Endodermal cell (in vitro differentiated cells): Measurements from ENCODE around the gene LRRN4CL. TPM values are rescaled to one million over a fixed set of nuclear protein-coding genes. Genes with fewer than 3 reads are reported as not detected.

ENCODE experiments used
- DNase-seq: peaks from one replicate; pipeline ENCODE4 v3.0.0-alpha.2; 2017
- H3K27ac ChIP-seq: 2 replicates; pipeline ENCODE4 v1.5.1; 2013; ENCODE audit warnings: mild to moderate bottlenecking, low read depth, low read length, moderate library complexity
- H3K27me3 ChIP-seq: 2 replicates; pipeline ENCODE4 v1.6.1; 2013; ENCODE audit warnings: mild to moderate bottlenecking, low read length, moderate library complexity; ENCODE audit not compliant: insufficient read depth, control insufficient read depth, poor library complexity, severe bottlenecking
- H3K36me3 ChIP-seq: 2 replicates; pipeline ENCODE4 v1.7.0; 2013; ENCODE audit warnings: mild to moderate bottlenecking, low read length, moderate library complexity; ENCODE audit not compliant: control insufficient read depth, insufficient read depth
- H3K4me1 ChIP-seq: one replicate; pipeline ENCODE4 v1.7.0; 2013; ENCODE audit warnings: low read length; ENCODE audit not compliant: control insufficient read depth, insufficient read depth
- H3K4me3 ChIP-seq: 2 replicates; pipeline ENCODE4 v1.5.1; 2013; ENCODE audit warnings: mild to moderate bottlenecking, low read length, moderate library complexity
- H3K9ac ChIP-seq: 2 replicates; pipeline ENCODE4 v1.6.1; 2013; ENCODE audit warnings: mild to moderate bottlenecking, low read length, moderate library complexity; ENCODE audit not compliant: poor library complexity, severe bottlenecking; ENCODE audit errors: extremely low read depth
- H3K9me3 ChIP-seq: 2 replicates; pipeline ENCODE4 v1.6.1; 2013; ENCODE audit warnings: mild to moderate bottlenecking, low read length, moderate library complexity; ENCODE audit not compliant: control insufficient read depth
- H3K27ac Mint-ChIP-seq: 2 replicates; pipeline ENCODE4 v1.8.0; 2020; ENCODE audit warnings: mixed read lengths
- H3K27me3 Mint-ChIP-seq: 2 replicates; pipeline ENCODE4 v1.8.0; 2021; ENCODE audit warnings: mild to moderate bottlenecking, mixed read lengths; ENCODE audit not compliant: insufficient read depth
- H3K36me3 Mint-ChIP-seq: 2 replicates; pipeline ENCODE4 v1.8.0; 2020; ENCODE audit warnings: low read depth, mixed read lengths
- H3K4me1 Mint-ChIP-seq: 2 replicates; pipeline ENCODE4 v1.8.0; 2020; ENCODE audit warnings: mixed read lengths
- H3K4me3 Mint-ChIP-seq: 2 replicates; pipeline ENCODE4 v1.8.0; 2020; ENCODE audit warnings: mild to moderate bottlenecking, moderate library complexity, mixed read lengths
- H3K9me3 Mint-ChIP-seq: 2 replicates; pipeline ENCODE4 v1.8.0; 2020; ENCODE audit warnings: mild to moderate bottlenecking, mixed read lengths
- CTCF ChIP-seq: fragments of 200-600 bp; sonication (generic); conservative IDR thresholded peaks from 2 replicates; pipeline ENCODE4 v1.5.0; 2021; ENCODE audit warnings: antibody characterized with exemption, mild to moderate bottlenecking
- WGBS, 2 experiments: methylation state at CpG; one replicate each; pipeline versions ENCODE4 v1.1.5 to v1.1.7; 2013; ENCODE audit warnings: missing lambda C conversion rate in 2 of 2, mixed read lengths in 1 of 2; ENCODE audit not compliant: insufficient coverage in 1 of 2, insufficient read length in 1 of 2; 5-methylcytosine and 5-hydroxymethylcytosine counted together
- total RNA-seq, 2 donors: library from RNA; stranded (reverse); fragmentation: NEBNext Ultra II Directional in 1 of 2; extraction: Animal tissue kit (Norgen Biotek cat#: 25700) in 1 of 2; gene quantifications; 2 replicates in 1 of 2; 3 replicates in 1 of 2; pipeline ENCODE4 v1.2.1, GENCODE V29; 2021

Gene LRRN4CL
- total RNA-seq, 2 donors from 2014 or later, result 0.55 to 0.99 TPM

GRCh38 chr11:62688491-62688890 is 839 bp downstream of the LRRN4CL start:
- H3K27ac ChIP-seq, result peak overlapping the region; percentile 24
- no peak for TF ChIP-seq CTCF
- Mint-ChIP-seq H3K4me1 (peaks cover 5% of the 10 kb centered on the region), H3K27ac (no peak overlapping the region), H3K4me3 (peak overlapping the region; percentile 13), H3K9me3 (no peaks in the 10 kb centered on the region), H3K27me3 (peaks cover 8% of the 10 kb centered on the region), H3K36me3 (peaks cover 30% of the 10 kb centered on the region)
- no peak overlapping the region for H3K9ac ChIP-seq
- H3K4me3 ChIP-seq, result no peak overlapping the region
- H3K27me3 ChIP-seq, result no peaks in the 10 kb centered on the region
- H3K9me3 ChIP-seq, result no peaks in the 10 kb centered on the region
- H3K4me1 ChIP-seq, result no peaks in the 10 kb centered on the region
- DNase-seq, result no peak
- H3K36me3 ChIP-seq, result peaks cover 28% of the 10 kb centered on the region
- WGBS, 2 experiments, result 85 to 100% methylated on average over 1 of the region's 1 CpG

- Mint-ChIP-seq H3K36me3 (peaks cover 24% of the 10 kb centered on the region), H3K4me1 (peaks cover 5% of the 10 kb centered on the region), H3K27me3 (peaks cover 8% of the 10 kb centered on the region), H3K4me3 (peak overlapping the region; percentile 13), H3K27ac (no peak overlapping the region), H3K9me3 (no peaks in the 10 kb centered on the region)
- no peak overlapping the region for H3K9ac ChIP-seq
- no peak overlapping the region for H3K4me3 ChIP-seq
- H3K9me3 ChIP-seq, result no peaks in the 10 kb centered on the region
- 94% methylated on average over 56 to 74 of the region's 74 CpGs for WGBS, 2 experiments
- peak; percentile 17 for TF ChIP-seq CTCF
- no peaks in the 10 kb centered on the region for H3K27me3 ChIP-seq
- H3K27ac ChIP-seq, result peak overlapping the region; percentile 24
- DNase-seq, result peak; percentile 70
- peaks cover 21% of the 10 kb centered on the region for H3K36me3 ChIP-seq
- H3K4me1 ChIP-seq, result no peaks in the 10 kb centered on the region
Measured at GRCh38 chr11:62687508-62688396, 1.6 kb downstream of the LRRN4CL start.

- Histone ChIP-seq H3K36me3 (peaks cover 3% of the 10 kb centered on the region), H3K27me3 (no peaks in the 10 kb centered on the region), H3K27ac (no peak overlapping the region), H3K4me1 (peaks cover 4% of the 10 kb centered on the region), H3K4me3 (no peak overlapping the region), H3K9ac (no peak overlapping the region), H3K9me3 (no peaks in the 10 kb centered on the region)
- no peak for DNase-seq
- Mint-ChIP-seq H3K27ac (no peak overlapping the region), H3K36me3 (peaks cover 8% of the 10 kb centered on the region), H3K9me3 (no peaks in the 10 kb centered on the region), H3K4me3 (no peak overlapping the region), H3K4me1 (peaks cover 11% of the 10 kb centered on the region), H3K27me3 (peaks cover 3% of the 10 kb centered on the region)
- 90 to 94% methylated on average over 6 of the region's 7 CpGs for WGBS, 2 experiments
- TF ChIP-seq CTCF, result no peak
Measured at GRCh38 chr11:62682518-62682917, 6.8 kb downstream of the LRRN4CL start.
